C1 segment of cervical spinal cord (tissue), 14 donors: Measurements from ENCODE around the gene ZNF546.

ENCODE experiments used
- DNase-seq, 14 donors: peaks; one replicate each; lab custom pipeline; 2025; lab: John Stamatoyannopoulos, UW

The ZNF546 gene

DNA sequence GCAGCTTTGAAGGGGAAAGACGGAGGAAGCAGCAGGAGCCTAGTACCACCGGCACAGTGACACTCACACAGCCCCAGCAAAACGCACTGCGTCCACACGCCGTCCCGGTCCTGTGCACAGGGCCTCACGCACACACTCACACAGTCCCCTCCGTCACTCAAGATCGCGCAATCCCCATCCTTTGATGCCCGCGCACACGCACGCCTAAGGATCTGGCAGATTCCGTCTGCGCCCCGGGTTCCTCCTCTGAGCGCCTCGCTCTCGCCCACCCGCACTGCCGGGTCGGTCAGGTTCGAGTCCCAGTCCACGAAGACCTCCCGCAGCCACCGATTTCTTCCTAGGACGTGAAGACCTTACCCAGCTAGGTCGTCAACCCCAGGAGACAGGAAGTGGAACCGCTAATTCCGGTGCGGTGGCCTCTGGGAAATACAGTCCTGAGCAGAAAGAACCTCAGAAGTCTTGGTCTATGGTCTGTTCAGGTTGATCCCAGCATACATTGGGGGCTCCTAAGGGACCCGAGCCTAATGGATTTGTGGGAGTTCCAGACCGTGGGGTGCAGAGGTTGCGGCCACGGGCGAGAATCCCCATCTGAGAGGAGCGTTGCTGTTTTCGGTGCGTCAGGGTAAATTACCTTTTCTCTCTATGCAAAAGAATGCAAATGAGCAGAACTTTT lies 59.1 kb downstream of the ZNF546 start, which contains the start of gene ZNF780B:
Gene ZNF780B (minus strand): TSS at position 400 of the 673 bp plus-strand sequence. CDS start 5,899 bp downstream, outside the sequence.
- DNase-seq: peak; percentile 0 to 79 (median 56)

DNA sequence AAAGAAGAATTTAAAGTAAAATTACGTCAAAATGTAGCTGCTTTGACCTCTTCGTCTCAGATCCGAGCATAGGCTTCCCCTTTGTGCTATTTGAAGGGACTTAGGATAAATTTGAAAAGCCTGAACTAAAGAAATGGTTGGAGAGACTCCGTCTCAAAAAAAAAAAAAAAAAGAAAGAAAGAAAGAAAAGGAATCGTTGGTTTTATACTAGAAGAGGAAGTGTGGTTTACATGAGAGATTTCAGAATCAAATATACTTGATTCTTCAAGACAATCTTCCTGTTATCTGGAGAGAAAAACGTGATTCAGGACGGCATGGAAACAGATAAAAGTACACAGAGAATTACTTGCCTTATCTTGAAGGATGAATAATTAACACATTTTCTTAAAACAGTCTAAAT lies 59.6 kb downstream of the ZNF546 start:
- no peak for DNase-seq

DNA sequence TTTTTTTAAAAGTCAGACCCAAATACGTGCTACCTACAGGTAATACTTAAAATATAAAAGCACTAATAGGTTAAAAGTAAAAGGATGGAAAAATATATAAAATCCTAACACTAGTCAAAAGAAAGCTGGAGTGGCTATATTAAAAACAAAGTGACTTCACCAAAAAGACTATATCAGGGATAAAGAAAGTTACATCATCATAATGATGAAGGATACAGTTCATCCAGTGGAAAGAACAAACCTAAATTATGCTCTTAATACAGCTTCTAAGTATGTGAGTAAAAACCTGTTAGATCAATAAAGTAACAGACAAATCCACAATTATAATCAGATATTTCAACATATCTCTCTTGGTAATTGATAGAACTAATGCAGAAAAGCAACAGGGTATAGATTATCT lies 60.3 kb downstream of the ZNF546 start:
- DNase-seq: no peak

DNA sequence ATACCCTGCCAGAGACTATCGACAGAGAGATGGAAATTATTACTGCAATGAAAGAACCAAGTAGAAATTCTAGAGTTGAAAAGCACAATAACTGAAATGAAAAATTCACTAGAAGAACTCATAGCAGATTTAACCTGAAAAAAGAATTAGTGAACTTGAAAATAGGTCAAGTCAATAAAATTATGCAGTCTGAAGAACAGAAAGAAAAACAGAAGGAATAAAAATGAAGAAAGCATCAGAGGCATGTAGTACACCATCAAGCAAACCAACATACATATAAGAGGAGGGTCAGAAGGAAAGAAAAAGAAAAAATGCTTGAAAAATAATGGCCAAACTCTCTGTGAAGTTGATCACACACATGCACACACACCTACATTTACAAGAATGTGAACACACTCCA lies 62.8 kb downstream of the ZNF546 start:
- DNase-seq: no peak

DNA sequence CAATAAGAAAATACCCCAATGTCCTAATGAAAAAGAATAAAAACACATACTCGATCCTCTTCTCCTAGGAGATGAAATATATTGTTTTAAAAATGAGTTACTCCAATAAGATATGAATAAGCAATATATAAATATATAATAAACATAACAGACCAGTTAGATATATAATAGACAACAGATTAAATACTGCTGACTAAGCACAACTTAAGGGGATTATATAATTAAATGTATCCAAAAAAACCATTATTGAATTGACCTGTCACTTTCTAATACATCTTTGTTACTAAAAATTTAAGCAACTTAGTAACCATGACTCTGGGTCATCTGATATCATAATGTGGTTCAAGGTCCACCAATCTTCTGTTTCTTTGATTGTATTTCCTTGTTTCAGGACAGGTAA lies 73.2 kb downstream of the ZNF546 start:
- DNase-seq: no peak
